ENCODE data around the gene LRRC26.

LRRC26 gene

DNA sequence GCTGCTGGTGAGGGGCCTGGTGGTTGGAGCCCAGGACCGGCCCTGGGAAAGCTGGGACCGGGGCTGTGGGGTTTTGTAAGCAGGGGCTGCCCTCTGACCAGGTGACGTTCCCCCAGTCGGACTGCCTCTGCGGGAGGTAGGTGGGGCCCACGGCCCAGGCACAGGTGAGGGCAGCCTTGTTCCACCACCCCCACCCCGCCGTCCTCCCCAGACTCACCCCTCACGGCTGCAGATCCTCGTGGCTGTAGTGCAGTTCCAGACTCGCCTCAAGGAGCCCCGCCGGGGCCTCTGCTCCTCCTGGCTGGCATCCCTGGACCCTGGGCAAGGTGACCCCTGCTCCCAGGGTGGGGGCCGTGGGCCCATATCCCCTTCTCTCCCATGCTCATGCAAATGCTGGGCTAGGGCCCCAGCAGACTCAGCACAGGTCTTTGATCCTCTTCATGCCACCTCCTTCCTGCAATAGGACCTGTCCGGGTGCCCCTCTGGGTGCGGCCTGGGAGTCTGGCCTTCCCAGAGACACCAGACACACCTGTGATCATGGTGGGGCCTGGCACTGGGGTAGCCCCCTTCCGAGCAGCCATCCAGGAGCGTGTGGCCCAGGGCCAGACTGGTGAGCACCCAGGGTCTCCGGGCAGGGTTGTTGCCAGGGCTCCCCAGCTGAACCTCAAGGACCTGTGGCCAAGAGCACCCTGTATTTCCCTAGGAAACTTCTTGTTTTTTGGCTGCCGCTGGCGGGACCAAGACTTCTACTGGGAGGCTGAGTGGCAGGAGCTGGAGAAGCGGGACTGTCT, 45.5 kb upstream of the LRRC26 start:
- CTCF ChIA-PET, result interaction anchor here (1.0 to 1.7 kb wide), 3 partner anchors 8 to 12 kb away, joined by 3 to 5 read pairs (median 3); partner anchors contain the start of genes CYSRT1 and RNF224

DNA sequence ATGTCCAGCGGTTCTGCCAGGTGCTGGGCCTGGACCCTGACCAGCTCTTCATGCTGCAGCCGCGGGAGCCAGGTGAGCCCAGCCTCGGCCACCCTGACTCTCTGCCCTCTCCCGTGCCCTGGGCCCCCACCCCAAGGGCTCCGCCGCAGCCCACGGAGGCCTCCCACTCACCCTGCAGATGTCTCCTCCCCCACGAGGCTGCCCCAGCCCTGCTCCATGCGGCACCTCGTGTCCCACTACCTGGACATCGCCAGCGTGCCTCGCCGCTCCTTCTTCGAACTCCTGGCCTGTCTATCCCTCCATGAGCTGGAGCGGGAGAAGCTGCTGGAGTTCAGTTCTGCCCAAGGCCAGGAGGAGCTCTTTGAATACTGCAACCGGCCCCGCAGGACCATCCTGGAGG, 44.8 kb upstream of the LRRC26 start:
- CTCF ChIA-PET, result no interaction called here
- TF ChIP-seq, protein P1, sequence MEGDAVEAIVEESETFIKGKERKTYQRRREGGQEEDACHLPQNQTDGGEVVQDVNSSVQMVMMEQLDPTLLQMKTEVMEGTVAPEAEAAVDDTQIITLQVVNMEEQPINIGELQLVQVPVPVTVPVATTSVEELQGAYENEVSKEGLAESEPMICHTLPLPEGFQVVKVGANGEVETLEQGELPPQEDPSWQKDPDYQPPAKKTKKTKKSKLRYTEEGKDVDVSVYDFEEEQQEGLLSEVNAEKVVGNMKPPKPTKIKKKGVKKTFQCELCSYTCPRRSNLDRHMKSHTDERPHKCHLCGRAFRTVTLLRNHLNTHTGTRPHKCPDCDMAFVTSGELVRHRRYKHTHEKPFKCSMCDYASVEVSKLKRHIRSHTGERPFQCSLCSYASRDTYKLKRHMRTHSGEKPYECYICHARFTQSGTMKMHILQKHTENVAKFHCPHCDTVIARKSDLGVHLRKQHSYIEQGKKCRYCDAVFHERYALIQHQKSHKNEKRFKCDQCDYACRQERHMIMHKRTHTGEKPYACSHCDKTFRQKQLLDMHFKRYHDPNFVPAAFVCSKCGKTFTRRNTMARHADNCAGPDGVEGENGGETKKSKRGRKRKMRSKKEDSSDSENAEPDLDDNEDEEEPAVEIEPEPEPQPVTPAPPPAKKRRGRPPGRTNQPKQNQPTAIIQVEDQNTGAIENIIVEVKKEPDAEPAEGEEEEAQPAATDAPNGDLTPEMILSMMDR (IDR thresholded peaks at IDR 0.05; ENCODE audit: insufficient read depth, low read length, missing control alignments), result no peak
- no peak overlapping the region for H3K4me3 ChIP-seq (ENCODE audit: low read depth, low read length)
- no peak for DNase-seq (ENCODE audit: low read depth, low spot score)
- POLR2A ChIA-PET, result interaction anchor here (0.8 to 2.8 kb wide), 2 partner anchors 8 to 9 kb away, joined by 3 to 12 read pairs; partner anchors contain the start of gene RNF208

More for the DNA sequence above, 45.5 kb upstream of the LRRC26 start:
- POLR2A ChIA-PET, result interaction anchor here (0.8 to 2.8 kb wide), 3 partner anchors 7 to 25 kb away, joined by 3 to 12 read pairs (median 9); partner anchors contain the start of genes RNF208 and TUBB4B
- TF ChIP-seq, protein P1 (IDR thresholded peaks at IDR 0.05; ENCODE audit: insufficient read depth, low read length, missing control alignments), result no peak
- no peak overlapping the region for H3K4me3 ChIP-seq (ENCODE audit: low read depth, low read length)
- DNase-seq (ENCODE audit: low read depth, low spot score), result no peak

DNA sequence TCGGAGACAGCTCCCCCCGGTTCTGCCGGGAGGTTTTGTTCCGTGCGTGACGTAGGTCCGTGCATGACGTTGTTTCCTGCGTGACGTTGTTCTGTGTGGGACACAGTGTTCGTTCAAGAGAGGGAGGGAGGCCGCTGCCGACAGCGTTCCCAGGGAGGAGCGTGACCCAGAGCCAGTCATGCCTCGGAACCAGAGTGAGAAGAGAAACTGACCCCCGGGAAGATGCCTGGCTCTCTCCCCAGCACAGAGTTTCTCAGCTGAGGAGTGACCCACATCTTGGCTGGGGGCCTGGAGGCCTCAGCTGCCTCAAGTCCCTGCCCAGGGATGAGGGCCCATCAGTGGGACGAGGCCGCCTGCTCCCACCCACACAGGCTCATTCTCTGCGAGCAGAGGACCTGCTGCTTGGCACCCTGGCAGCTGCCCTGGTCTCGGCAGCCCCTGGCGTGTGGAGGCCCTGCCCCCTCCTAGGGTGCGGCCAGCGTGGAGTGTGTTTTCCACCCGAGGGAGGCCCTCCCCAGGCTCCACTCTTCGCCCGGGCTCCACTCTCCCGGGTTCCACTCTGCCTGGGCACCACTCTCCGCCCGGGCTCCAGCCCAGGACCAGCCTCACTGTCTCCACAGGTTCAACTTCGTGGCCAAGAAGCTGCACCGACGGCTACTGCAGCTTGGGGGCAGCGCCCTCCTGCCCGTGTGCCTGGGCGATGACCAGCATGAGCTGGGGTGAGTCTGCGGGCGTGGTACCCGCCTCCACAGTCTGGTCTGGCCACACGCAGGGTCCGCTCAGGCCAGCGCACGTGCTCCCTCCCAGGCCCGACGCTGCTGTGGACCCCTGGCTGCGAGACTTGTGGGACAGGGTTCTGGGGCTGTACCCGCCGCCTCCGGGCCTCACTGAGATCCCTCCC, 43.6 kb upstream of the LRRC26 start:
- H3K4me3 ChIP-seq (ENCODE audit: low read depth, low read length), result no peak overlapping the region
- ChIA-PET CTCF (interaction anchor here (0.7 to 1.3 kb wide), 2 partner anchors 9 kb away, joined by 3 read pairs; no protein-coding TSS in a partner anchor), POLR2A (interaction anchor here (2.8 kb wide), 1 partner anchor 9 kb away, joined by 12 read pairs; the partner anchor contains the start of gene RNF208)
- DNase-seq (ENCODE audit: low read depth, low spot score), result no peak
- TF ChIP-seq, protein P1 (IDR thresholded peaks at IDR 0.05; ENCODE audit: insufficient read depth, low read length, missing control alignments), result no peak

DNA sequence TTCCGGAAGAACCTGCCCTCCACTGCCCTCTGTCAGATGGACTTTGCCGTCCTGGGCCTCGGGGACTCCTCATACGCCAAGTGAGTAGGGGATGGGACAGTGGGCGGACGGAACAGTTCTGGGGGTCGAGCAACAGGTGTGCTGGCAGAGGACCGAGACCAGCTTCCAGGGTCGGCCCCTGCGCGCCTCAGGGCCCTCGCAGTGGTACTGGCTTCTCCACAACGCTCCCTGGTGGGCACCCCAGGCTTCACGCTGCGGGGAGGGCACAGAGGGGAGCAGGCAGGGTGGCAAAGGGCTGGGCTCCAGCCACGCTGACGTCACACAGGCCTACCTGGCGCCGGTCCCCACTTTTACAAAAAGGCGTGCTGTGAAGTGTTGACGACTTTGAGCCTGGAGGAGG, 42.7 kb upstream of the LRRC26 start:
- ChIA-PET POLR2A (interaction anchor here (2.8 kb wide), 1 partner anchor 10 kb away, joined by 12 read pairs; the partner anchor contains the start of gene RNF208), CTCF (interaction anchor here (1.3 kb wide), 1 partner anchor 8 kb away, joined by 3 read pairs; no protein-coding TSS in a partner anchor)
- H3K4me3 ChIP-seq (ENCODE audit: low read depth, low read length), result no peak overlapping the region
- TF ChIP-seq, protein P1 (IDR thresholded peaks at IDR 0.05; ENCODE audit: insufficient read depth, low read length, missing control alignments), result no peak
- no peak for DNase-seq (ENCODE audit: low read depth, low spot score)

DNA sequence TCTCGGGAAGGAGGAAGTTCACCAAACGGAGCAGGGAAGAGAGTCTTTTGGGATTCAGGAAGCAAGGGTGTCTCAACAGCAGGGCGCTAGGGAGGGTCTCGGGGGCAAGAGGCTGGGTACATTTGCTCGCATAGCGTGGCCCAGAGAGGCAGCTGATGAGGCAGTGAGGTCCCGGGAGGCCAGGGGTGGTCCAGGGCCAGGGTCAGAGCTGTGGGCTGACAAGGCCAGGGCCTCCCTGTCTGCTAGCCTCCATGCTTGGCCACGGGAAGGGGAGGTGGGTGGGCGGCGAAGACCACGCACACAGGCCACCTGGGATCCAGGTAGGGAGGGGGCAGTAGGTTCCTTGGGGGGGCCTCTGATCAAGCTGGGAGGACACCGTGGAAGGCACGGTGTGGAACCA, 41.7 kb upstream of the LRRC26 start:
- ChIA-PET CTCF (no interaction called here), POLR2A (no interaction called here)
- H3K4me3 ChIP-seq (ENCODE audit: low read depth, low read length), result no peak overlapping the region
- TF ChIP-seq, protein P1 (IDR thresholded peaks at IDR 0.05; ENCODE audit: insufficient read depth, low read length, missing control alignments), result no peak
- DNase-seq (ENCODE audit: low read depth, low spot score), result no peak

All from AG04449 (cell line).